GM19395 (cell line): ENCODE results near the gene ADGRD2.

Experiments
- ATAC-seq: cut with Tn5 transposase; IDR thresholded peaks from one replicate; pipeline ENCODE4 v1.9.1; 2021; ENCODE audit warnings: mild to moderate bottlenecking, moderate library complexity; ENCODE audit not compliant: unreplicated experiment

Gene ADGRD2

GRCh38 chr9:124506931-124507879 lies 57.0 kb downstream of the ADGRD2 start, which contains the start of gene NR5A1:
Gene NR5A1 (minus strand): TSS chr9:124507399. CDS start chr9:124503395, 4,004 bp downstream.
- ATAC-seq = no peak

GRCh38 chr9:124507880-124508423 lies 57.7 kb downstream of the ADGRD2 start:
- ATAC-seq = no peak

DNA sequence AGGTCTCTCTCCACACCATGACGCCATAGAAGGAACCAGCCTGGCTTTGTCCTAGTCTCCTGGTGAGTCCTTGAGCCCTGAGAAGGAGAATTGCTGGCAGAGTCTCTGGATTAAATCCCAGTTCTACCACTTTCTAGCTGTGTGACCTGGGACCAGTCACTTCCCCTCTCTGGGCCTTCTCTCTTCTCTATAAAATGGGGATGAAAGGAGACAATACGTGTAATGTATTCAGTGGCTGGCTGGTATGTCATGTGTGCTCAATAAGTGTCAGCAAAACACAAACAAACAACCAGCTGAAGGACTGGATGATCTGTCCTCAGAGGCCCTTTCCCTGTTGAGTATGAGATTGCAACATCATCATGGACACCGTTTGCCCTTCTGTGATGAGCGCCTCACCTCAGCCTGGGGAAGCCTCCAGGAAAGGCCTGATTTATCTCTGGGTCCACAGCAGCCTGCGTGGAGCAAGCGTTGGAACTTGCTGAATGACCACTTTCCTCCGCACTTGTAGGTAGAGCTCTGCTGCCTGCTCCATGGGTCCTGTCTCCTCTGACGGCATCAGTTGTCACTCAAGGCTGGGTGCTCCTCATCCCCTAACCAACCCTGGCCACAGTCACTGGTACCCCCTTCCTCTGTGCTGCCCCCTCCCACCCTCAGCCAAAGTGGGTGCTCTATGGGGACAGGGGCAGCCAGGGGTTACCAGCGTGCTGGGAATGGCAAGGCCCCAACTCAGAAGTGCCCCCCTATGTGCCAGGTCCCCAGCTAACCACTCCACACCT lies 60.6 kb downstream of the ADGRD2 start:
- no peak for ATAC-seq

GRCh38 chr9:124511426-124511840 lies 61.2 kb downstream of the ADGRD2 start:
- no peak for ATAC-seq

GRCh38 chr9:124511891-124512805 lies 61.9 kb downstream of the ADGRD2 start:
- no peak for ATAC-seq

DNA sequence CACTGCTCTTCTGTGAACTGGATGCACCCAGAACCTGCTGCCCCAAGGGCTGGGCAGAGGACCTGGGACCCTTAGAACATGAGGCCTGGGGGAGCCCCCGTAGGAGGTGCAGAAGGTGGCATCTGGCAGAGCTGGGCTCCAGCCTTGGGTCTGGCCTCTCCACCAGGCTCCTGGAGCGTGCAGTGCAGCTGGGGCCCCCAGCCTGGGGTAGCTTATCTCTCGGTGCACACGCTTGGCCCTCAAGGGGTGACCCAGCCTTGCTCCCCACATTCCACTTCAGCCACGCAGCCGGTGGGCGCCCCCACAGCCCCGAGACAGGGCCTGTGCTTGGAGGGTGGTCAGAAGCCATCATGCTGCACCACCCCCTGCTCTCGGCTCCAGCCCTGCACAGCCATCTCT lies 62.6 kb downstream of the ADGRD2 start:
- no peak for ATAC-seq

DNA sequence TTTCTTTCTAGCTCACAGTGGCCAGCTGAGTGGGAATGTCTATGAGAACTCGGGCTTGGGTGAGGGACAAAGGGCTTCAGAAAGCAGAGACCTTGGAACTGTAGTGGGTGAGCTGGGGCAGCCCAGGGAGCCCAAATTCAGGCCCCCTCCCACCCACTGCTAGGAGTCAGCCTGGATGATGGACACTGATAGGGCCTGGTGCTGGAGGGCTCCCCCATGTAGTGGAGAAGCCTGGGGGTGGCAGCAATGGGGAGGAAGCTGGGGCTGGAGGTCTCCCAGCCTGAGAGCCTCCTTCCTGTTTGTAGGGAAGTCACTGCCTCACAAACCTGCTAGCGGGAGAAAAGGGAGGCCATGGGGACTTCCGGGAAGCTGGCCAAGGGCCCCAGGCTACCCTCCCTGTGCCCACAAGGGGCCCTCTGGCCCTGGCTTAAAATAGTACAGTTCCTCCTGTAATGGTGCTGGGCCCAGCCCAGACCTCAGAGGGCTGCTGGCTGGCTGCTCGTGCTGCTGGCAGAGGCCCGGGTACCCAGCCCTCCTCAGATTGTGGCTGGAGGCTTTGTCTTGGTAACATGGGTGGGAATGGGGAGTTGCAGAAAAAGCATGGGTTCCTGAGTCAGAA lies 63.2 kb downstream of the ADGRD2 start:
- ATAC-seq = no peak

- no peak for ATAC-seq
Observed at GRCh38 chr9:124514125-124514524, 63.9 kb downstream of the ADGRD2 start.

DNA sequence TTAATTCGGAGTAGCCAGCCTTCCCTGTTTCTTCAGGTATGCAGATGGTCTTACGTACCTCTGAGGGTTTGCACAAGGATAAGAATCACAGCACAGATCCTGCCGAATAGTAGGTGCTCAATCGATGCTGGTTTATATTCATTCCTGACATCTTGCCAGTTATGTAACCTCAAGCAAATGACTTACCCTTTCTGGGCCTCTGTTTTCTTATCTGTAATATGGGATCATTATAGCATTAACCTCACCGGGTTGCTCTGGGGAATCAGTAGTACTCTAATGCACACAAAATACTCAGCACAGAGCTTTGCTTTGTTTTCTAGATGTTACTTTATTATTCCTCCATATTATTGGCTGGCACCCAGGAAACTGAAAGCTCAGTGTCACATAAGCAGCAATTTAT lies 64.6 kb downstream of the ADGRD2 start:
- ATAC-seq = no peak

DNA sequence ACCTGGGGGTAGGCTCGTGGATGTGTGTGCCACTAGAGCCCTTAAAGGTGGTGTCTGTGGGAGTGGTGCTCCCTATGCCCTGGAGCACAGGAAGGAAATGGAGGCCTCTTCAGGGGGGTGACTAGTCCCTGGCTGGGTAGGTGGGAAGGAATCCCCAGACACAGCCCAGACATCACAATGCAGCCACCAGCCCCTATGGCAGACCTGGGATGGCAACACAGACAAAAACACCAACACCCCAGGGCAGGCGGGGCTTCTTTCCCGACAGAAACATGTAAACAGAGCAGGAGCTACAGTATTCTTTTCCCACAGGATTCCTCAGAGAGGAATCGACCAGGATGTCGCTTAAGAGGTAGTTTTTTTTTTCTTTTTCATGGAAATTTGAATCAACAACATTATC lies 67.3 kb downstream of the ADGRD2 start:
- no peak for ATAC-seq

GRCh38 chr9:124518116-124518515 lies 67.9 kb downstream of the ADGRD2 start:
- ATAC-seq = no peak

DNA sequence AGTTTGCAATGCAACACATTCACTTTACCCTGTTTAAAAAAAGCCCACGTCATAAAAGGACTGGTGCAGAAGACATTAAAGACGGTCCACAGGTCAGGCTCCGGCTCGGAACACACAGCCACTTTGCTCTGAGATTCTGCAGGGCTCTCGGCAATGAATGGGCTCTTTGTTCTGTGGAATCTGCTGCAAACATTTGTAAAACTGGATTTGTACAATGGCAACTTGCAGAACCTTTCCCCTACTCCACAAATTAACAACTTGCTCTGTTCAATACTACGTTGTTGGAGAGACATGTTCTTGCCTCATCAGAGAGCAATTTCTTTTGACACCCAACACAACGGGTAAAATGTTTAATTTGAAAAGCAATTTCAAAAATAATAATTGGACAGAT lies 70.0 kb downstream of the ADGRD2 start:
- ATAC-seq = no peak

- no peak for ATAC-seq
Observed at GRCh38 chr9:124521142-124521541, 70.9 kb downstream of the ADGRD2 start.

GRCh38 chr9:124522121-124523098 lies 72.2 kb downstream of the ADGRD2 start:
- ATAC-seq = no peak

DNA sequence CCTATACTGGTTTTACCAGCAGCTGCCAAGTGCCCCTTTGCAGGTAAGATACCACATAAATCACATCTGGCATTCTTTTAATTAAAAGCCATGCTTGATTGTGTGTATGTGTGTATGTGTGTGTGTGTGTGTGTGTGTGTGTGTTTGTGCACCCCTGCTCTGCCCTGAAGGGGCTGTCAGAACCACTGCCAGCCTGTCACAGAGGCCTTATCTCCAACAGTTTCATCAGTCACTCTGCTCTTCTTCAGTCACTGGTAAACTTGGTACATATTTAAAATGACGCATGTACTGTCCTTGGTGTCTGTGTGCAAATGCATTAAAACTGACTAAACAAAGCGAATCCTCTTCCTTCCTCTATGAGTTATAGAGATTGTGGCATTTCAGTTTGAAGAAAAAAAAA lies 75.9 kb downstream of the ADGRD2 start:
- ATAC-seq = no peak

GRCh38 chr9:124527781-124528180 lies 77.5 kb downstream of the ADGRD2 start:
- ATAC-seq = no peak
